Measurements from ENCODE around the gene CCM2. TPM values are rescaled to one million over a fixed set of nuclear protein-coding genes. Genes with fewer than 3 reads are reported as not detected.

CCM2 gene
- polyA plus RNA-seq, 2 of the 4 experiments (the other 2 are of a cell fraction), result 18.9 to 34.6 TPM

DNA sequence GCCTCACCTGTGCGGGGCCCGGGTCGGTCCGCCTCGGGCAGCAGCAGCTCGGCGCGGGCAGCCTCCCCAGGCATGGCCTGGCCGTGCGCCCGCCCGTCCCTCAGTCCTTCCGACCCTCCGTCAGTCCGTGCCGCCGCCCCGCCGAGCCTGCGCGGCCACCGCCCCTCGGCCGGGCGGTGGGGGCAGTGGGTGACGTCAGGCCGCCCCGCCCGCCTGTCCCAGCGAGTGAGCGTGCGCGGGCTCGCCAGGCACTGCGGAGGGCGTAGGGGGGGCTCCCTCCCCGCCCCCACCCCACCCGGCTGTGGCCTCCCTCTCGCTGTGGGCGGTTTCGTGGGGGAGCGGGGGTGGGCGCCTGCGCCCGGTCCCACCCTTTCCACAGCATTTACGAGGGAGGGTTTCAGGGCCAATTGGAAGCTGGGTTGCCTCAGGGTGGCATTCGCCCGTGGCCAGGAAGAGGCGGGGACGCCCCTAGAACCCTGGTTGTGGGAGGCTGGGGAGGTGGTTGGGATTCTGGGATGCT, 88.9 kb downstream of the CCM2 start, which contains the start of gene NACAD:
Gene NACAD (minus strand): TSS at position 149 of the 520 bp plus-strand sequence. CDS start 75 bp downstream, at position 74.
- Histone ChIP-seq H3K4me2 (peak within 1 kb of the TSS; percentile 92), H3K9me3 (no peaks in the 10 kb centered on the region), H3K4me1 (peaks cover 13% of the 10 kb centered on the region; the same call in 2 of the 3 replicates), H3K4me3 (peak within 1 kb of the TSS; percentile 45), H3K27ac (peak within 1 kb of the TSS; percentile 25 to 81; a peak in 5 of 6 replicates)
- FAIRE-seq, result no peak
- WGBS (ENCODE audit: missing lambda C conversion rate), result 44% methylated on average over 12 of the region's 50 CpGs
- ChIA-PET POLR2A (no interaction called here), CTCF (interaction anchor here (0.8 kb wide), 1 partner anchor 11 kb away, joined by 3 read pairs; no protein-coding TSS in a partner anchor)
- peak in 1 of 2 experiments; percentile 29 for DNase-seq (ENCODE audit: low read depth in 1 of 2, low spot score in 1 of 2)
- TF ChIP-seq ZFP36 (IDR thresholded peaks at IDR 0.05; ENCODE audit: borderline replicate concordance, partially characterized antibody) (no peak), HOXB5 (CRISPR knock-in tag; IDR thresholded peaks at IDR 0.05) (no peak), CHD2 (IDR thresholded peaks at IDR 0.05; ENCODE audit: low read length, partially characterized antibody) (no peak), HOXA7 (CRISPR knock-in tag; IDR thresholded peaks at IDR 0.05) (no peak), ZC3H11A (IDR thresholded peaks at IDR 0.05) (no peak), HEYL (CRISPR knock-in tag; IDR thresholded peaks at IDR 0.05) (no peak), RCOR1 (IDR thresholded peaks at IDR 0.05; ENCODE audit: low read depth, low read length) (no peak), SMC3 (IDR thresholded peaks at IDR 0.05) (no peak), KDM5A (IDR thresholded peaks at IDR 0.05) (no peak), NR3C1 (IDR thresholded peaks at IDR 0.05) (no peak), POLR2A (IDR thresholded peaks at IDR 0.05; ENCODE audit: low read length) (no peak), KDM1A (IDR thresholded peaks at IDR 0.05; ENCODE audit: low read depth) (no peak), ESRRA (IDR thresholded peaks at IDR 0.05; ENCODE audit: borderline replicate concordance, low read length) (no peak), EHF (CRISPR knock-in tag; IDR thresholded peaks at IDR 0.05) (no peak), MAZ (IDR thresholded peaks at IDR 0.05; ENCODE audit: borderline replicate concordance, low read depth, low read length) (no peak), EP300 (IDR thresholded peaks at IDR 0.05) (no peak), POLR2AphosphoS2 (conservative IDR thresholded peaks at IDR 0.05; ENCODE audit: low read length) (no peak)
- TF ChIP-seq, protein P1, sequence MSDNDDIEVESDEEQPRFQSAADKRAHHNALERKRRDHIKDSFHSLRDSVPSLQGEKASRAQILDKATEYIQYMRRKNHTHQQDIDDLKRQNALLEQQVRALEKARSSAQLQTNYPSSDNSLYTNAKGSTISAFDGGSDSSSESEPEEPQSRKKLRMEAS (IDR thresholded peaks at IDR 0.05), result no peak
- TF ChIP-seq, protein P2, sequence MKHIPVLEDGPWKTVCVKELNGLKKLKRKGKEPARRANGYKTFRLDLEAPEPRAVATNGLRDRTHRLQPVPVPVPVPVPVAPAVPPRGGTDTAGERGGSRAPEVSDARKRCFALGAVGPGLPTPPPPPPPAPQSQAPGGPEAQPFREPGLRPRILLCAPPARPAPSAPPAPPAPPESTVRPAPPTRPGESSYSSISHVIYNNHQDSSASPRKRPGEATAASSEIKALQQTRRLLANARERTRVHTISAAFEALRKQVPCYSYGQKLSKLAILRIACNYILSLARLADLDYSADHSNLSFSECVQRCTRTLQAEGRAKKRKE (CRISPR knock-in tag; IDR thresholded peaks at IDR 0.05; ENCODE audit: low read depth), result no peak
- TF ChIP-seq, protein P3, sequence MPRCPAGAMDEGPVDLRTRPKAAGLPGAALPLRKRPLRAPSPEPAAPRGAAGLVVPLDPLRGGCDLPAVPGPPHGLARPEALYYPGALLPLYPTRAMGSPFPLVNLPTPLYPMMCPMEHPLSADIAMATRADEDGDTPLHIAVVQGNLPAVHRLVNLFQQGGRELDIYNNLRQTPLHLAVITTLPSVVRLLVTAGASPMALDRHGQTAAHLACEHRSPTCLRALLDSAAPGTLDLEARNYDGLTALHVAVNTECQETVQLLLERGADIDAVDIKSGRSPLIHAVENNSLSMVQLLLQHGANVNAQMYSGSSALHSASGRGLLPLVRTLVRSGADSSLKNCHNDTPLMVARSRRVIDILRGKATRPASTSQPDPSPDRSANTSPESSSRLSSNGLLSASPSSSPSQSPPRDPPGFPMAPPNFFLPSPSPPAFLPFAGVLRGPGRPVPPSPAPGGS (IDR thresholded peaks at IDR 0.05), result no peak
- ATAC-seq, result peak; percentile 25 to 53; a peak in 4 of 6 replicates

DNA sequence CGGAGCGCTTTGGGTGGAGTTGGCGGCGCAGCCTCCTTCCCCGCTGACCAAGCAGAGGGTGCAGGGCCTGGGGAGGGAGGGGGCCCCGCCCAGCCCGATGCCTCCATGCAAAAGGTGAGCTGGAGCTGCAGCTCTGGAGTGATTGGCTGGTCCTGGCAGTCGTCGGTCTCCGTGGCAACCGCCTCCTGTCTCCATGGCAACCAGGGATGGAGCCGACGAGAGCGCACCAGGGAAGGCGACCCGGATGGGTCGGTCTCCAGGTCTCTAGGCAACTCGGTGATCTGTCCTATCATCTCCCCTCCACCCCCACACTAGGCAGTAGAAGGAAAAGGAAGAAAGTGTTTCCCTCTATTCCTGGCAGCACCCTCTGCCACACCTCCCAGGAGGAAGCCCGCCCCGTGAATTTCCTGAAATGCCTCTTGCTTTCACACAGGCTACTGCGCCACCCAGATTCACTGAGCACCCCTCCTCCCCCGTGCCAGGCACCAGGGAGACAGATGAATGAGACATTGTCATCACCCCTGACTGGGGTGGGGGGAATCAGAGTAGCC, 89.4 kb downstream of the CCM2 start:
- peak; percentile 18 to 59; a peak in 5 of 6 replicates for ATAC-seq
- Histone ChIP-seq H3K4me3 (peak overlapping the region; percentile 45), H3K27ac (peak overlapping the region; percentile 25 to 81; a peak in 4 of 6 replicates), H3K4me2 (peak overlapping the region; percentile 92), H3K4me1 (peaks cover 13% of the 10 kb centered on the region; the same call in 2 of the 3 replicates), H3K9me3 (no peaks in the 10 kb centered on the region)
- TF ChIP-seq RFX5 (IDR thresholded peaks at IDR 0.05) (peak; percentile 72), FOSB (CRISPR knock-in tag; IDR thresholded peaks at IDR 0.05) (no peak), KDM1A (IDR thresholded peaks at IDR 0.05; ENCODE audit: low read depth) (peak; percentile 99)
- ChIA-PET CTCF (interaction anchor here (0.8 kb wide), 1 partner anchor 12 kb away, joined by 3 read pairs; no protein-coding TSS in a partner anchor), POLR2A (no interaction called here)
- DNase-seq (ENCODE audit: low read depth in 1 of 2, low spot score in 1 of 2), result peak; percentile 58 to 61
- FAIRE-seq, result no peak
- WGBS (ENCODE audit: missing lambda C conversion rate), result 13% methylated on average over 19 of the region's 22 CpGs

All from A549 (cell line).